ENCODE measurements around the gene HNRNPK. TPM values are rescaled to one million over a fixed set of nuclear protein-coding genes. Genes with fewer than 3 reads are reported as not detected.

HNRNPK gene
- total RNA-seq (ENCODE audit: low replicate concordance) = 275 and 533 TPM in 2 replicates

GRCh38 chr9:83979812-83980394 lies at the start of gene HNRNPK:
Gene HNRNPK (minus strand): TSS chr9:83980215. CDS start chr9:83978252, 1,963 bp downstream.

GRCh38 chr9:83980395-83981125 lies 545 bp upstream of the HNRNPK start, which contains the start of gene RMI1:
Gene RMI1 (plus strand): TSS chr9:83980805. CDS start chr9:84000987, 20,182 bp downstream.

GRCh38 chr9:83920927-83921707 lies 58.9 kb downstream of the HNRNPK start, which contains the start of gene KIF27:
Gene KIF27 (minus strand): TSS chr9:83921432. CDS start chr9:83915591, 5,841 bp downstream.

Other genes with a start within 250 kb of the HNRNPK start
- 0.23 and 0.35 TPM in 2 replicates for gene GKAP1, start 162.4 kb downstream of the HNRNPK start, total RNA-seq (ENCODE audit: low replicate concordance)
- gene KIF27, start 58.8 kb downstream of the HNRNPK start, total RNA-seq (ENCODE audit: low replicate concordance) = 2.8 and 4.2 TPM in 2 replicates
- gene RMI1, start 590 bp upstream of the HNRNPK start, total RNA-seq (ENCODE audit: low replicate concordance) = 3.0 and 3.9 TPM in 2 replicates

All from smooth muscle cell of the coronary artery (primary cell).